H1 (cell line): ENCODE data around the gene CDHR2. TPM values are rescaled to one million over a fixed set of nuclear protein-coding genes. Genes with fewer than 3 reads are reported as not detected.

Source experiments
- CTCF ChIA-PET: fragments of 300-600 bp; sonication (Branson Sonifier 250); formaldehyde crosslinking; loops from one replicate; lab custom pipeline; 2021; ENCODE audit not compliant: partially characterized antibody; lab: Charles Lee
- POLR2A ChIA-PET: fragments of 300-600 bp; sonication (Branson Sonifier 250); formaldehyde crosslinking; loops from one replicate; lab custom pipeline; 2021; ENCODE audit warnings: inconsistent platforms; ENCODE audit not compliant: partially characterized antibody; lab: Charles Lee
- DNase-seq, 2 experiments: peaks; one replicate each; pipeline versions ENCODE4 v3.0.0 to v3.0.0-alpha.2; 2010 to 2022; ENCODE audit warnings: low spot score in 2 of 2, low read depth in 1 of 2, mixed read lengths in 1 of 2
- FAIRE-seq: peaks from 2 replicates; lab custom pipeline; 2011; peaks lifted over from hg19 to GRCh38; lab: Jason Lieb, UNC
- H2AFZ ChIP-seq: 2 replicates; pipeline ENCODE4 v1.8.1; 2012; ENCODE audit warnings: low read length, inconsistent platforms
- H2AK5ac ChIP-seq: 2 replicates; pipeline ENCODE4 v1.6.1; 2013; ENCODE audit warnings: low read depth, low read length
- H2BK120ac ChIP-seq: replicated peaks from 2 replicates; pipeline ENCODE3; 2013; ENCODE audit warnings: low read depth, low read length, inconsistent platforms
- H2BK12ac ChIP-seq: 2 replicates; pipeline ENCODE4 v1.6.1; 2013; ENCODE audit warnings: low read depth, low read length
- H2BK15ac ChIP-seq: 2 replicates; pipeline ENCODE4 v1.6.1; 2013; ENCODE audit warnings: low read length
- H2BK20ac ChIP-seq: 2 replicates; pipeline ENCODE4 v1.6.1; 2013; ENCODE audit warnings: low read length
- H2BK5ac ChIP-seq: 2 replicates; pipeline ENCODE4 v1.6.1; 2013; ENCODE audit warnings: low read depth, low read length
- H3K14ac ChIP-seq: 2 replicates; pipeline ENCODE4 v1.6.1; 2013; ENCODE audit warnings: inconsistent platforms; ENCODE audit not compliant: insufficient read length
- H3K18ac ChIP-seq: 2 replicates; pipeline ENCODE4 v1.6.1; 2013; ENCODE audit warnings: low read length; ENCODE audit errors: extremely low read depth
- H3K23ac ChIP-seq: 2 replicates; pipeline ENCODE4 v1.6.1; 2013; ENCODE audit warnings: inconsistent platforms; ENCODE audit not compliant: insufficient read length
- H3K23me2 ChIP-seq: 2 replicates; pipeline ENCODE4 v1.6.1; 2013; ENCODE audit warnings: low read depth, low read length
- H3K27ac ChIP-seq: 2 replicates; pipeline ENCODE4 v1.6.1; 2011; ENCODE audit warnings: low read depth, low read length, inconsistent platforms
- H3K27me3 ChIP-seq, 4 experiments: replicated peaks in 1 of 4; 1 replicate in 1 of 4; 2 replicates in 3 of 4; pipeline versions ENCODE4 v1.6.1 to v1.8.1; 2011 to 2013; ENCODE audit warnings: low read length in 3 of 4, mild to moderate bottlenecking in 3 of 4, inconsistent platforms in 2 of 4, mixed read lengths in 2 of 4, moderate library complexity in 1 of 4; ENCODE audit not compliant: control insufficient read depth in 3 of 4, insufficient read depth in 3 of 4; ENCODE audit errors: extremely low read depth in 1 of 4
- H3K36me3 ChIP-seq, 4 experiments: 2 replicates each; pipeline versions ENCODE4 v1.6.1 to v1.8.1; 2011 to 2013; ENCODE audit warnings: mild to moderate bottlenecking in 4 of 4, low read length in 3 of 4, moderate library complexity in 2 of 4, control low read depth in 1 of 4, inconsistent platforms in 1 of 4; ENCODE audit not compliant: insufficient read depth in 4 of 4, control insufficient read depth in 2 of 4
- H3K4ac ChIP-seq: replicated peaks from 2 replicates; pipeline ENCODE3; 2013; ENCODE audit warnings: low read length, low read depth, mixed read lengths, inconsistent platforms; ENCODE audit not compliant: insufficient read length
- H3K4me1 ChIP-seq, 4 experiments: replicated peaks in 1 of 4; 1 replicate in 1 of 4; 2 replicates in 3 of 4; pipeline versions ENCODE4 v1.6.1 to v1.8.1; 2011 to 2013; ENCODE audit warnings: low read length in 3 of 4, inconsistent platforms in 2 of 4, mixed read lengths in 1 of 4; ENCODE audit not compliant: insufficient read depth in 4 of 4, control insufficient read depth in 3 of 4
- H3K4me2 ChIP-seq, 2 experiments: 2 replicates each; pipeline versions ENCODE4 v1.6.1 to v1.8.1; 2011 to 2013; ENCODE audit warnings: low read depth in 2 of 2, low read length in 2 of 2, control low read depth in 1 of 2, inconsistent platforms in 1 of 2, mild to moderate bottlenecking in 1 of 2; ENCODE audit not compliant: insufficient read depth in 1 of 2
- H3K4me3 ChIP-seq, 4 experiments: fragments of 200-600, 300-600 bp in 1 of 4; sonication (generic), shearing (Covaris generic), sonication (Bioruptor Twin) in 1 of 4; 2 replicates each; pipeline versions ENCODE4 v1.5.1 to v1.8.1; 2011 to 2016; ENCODE audit warnings: low read length in 4 of 4, low read depth in 3 of 4, control low read depth in 2 of 4, inconsistent platforms in 2 of 4, mild to moderate bottlenecking in 2 of 4, mixed read lengths in 1 of 4, moderate library complexity in 1 of 4; ENCODE audit not compliant: insufficient read depth in 2 of 4; ENCODE audit errors: extremely low read depth in 1 of 4
- H3K56ac ChIP-seq: replicated peaks from 2 replicates; pipeline ENCODE3; 2013; ENCODE audit warnings: low read depth, mild to moderate bottlenecking, mixed read lengths, low read length, inconsistent platforms; ENCODE audit not compliant: insufficient read length
- H3K79me1 ChIP-seq: 2 replicates; pipeline ENCODE4 v1.6.1; 2013; ENCODE audit warnings: low read depth, low read length, control low read depth
- H3K79me2 ChIP-seq, 2 experiments: 2 replicates each; pipeline versions ENCODE4 v1.6.1 to v1.8.1; 2012 to 2013; ENCODE audit warnings: low read length in 2 of 2, mild to moderate bottlenecking in 2 of 2, inconsistent platforms in 1 of 2; ENCODE audit not compliant: insufficient read depth in 2 of 2, control insufficient read depth in 1 of 2
- H3K9ac ChIP-seq, 4 experiments: replicated peaks in 1 of 4; 1 replicate in 1 of 4; 2 replicates in 3 of 4; pipeline versions ENCODE4 v1.6.1 to v1.8.1; 2011 to 2013; ENCODE audit warnings: low read depth in 3 of 4, low read length in 3 of 4, control low read depth in 2 of 4, mild to moderate bottlenecking in 2 of 4, moderate library complexity in 2 of 4, inconsistent platforms in 1 of 4; ENCODE audit errors: extremely low read depth in 1 of 4
- H3K9me3 ChIP-seq, 2 experiments: 2 replicates each; pipeline versions ENCODE4 v1.6.1 to v1.8.1; 2012 to 2013; ENCODE audit warnings: mild to moderate bottlenecking in 2 of 2, moderate library complexity in 2 of 2, control low read depth in 1 of 2, inconsistent platforms in 1 of 2, low read depth in 1 of 2, low read length in 1 of 2, mixed read lengths in 1 of 2; ENCODE audit not compliant: insufficient read depth in 2 of 2
- H4K20me1 ChIP-seq, 2 experiments: replicated peaks in 1 of 2; 2 replicates each; pipeline versions ENCODE3 to v1.8.1; 2011 to 2013; ENCODE audit warnings: inconsistent platforms in 2 of 2, low read length in 2 of 2, mild to moderate bottlenecking in 1 of 2; ENCODE audit not compliant: insufficient read depth in 2 of 2, control insufficient read depth in 1 of 2
- H4K5ac ChIP-seq: 2 replicates; pipeline ENCODE4 v1.6.1; 2013; ENCODE audit warnings: low read length, low read depth, mixed read lengths, inconsistent platforms; ENCODE audit not compliant: insufficient read length
- H4K8ac ChIP-seq: 2 replicates; pipeline ENCODE4 v1.8.0; 2013; ENCODE audit warnings: mild to moderate bottlenecking, moderate library complexity, low read length, inconsistent platforms; ENCODE audit not compliant: insufficient read depth; ENCODE audit errors: extremely low read depth
- H4K91ac ChIP-seq: replicated peaks from 2 replicates; pipeline ENCODE3; 2013; ENCODE audit warnings: low read length, mixed read lengths, inconsistent platforms; ENCODE audit not compliant: insufficient read length
- GTF2F1 ChIP-seq: IDR thresholded peaks from 2 replicates; pipeline ENCODE4 v1.6.1; 2012; ENCODE audit warnings: low read depth, low read length, improper control_type of control experiment, borderline replicate concordance
- HDAC2 ChIP-seq, 2 experiments: fragments of 300-600 bp in 1 of 2; sonication (generic) in 1 of 2; IDR thresholded peaks; 2 replicates each; pipeline ENCODE4 v1.6.1; 2011 to 2012; ENCODE audit warnings: low read depth in 2 of 2, low read length in 2 of 2, mild to moderate bottlenecking in 2 of 2, moderate library complexity in 2 of 2, borderline replicate concordance in 1 of 2, inconsistent platforms in 1 of 2
- SP4 ChIP-seq: IDR thresholded peaks from 2 replicates; pipeline ENCODE4 v1.6.1; 2012; ENCODE audit warnings: low read length, inconsistent platforms
- TAF1 ChIP-seq: IDR thresholded peaks from 2 replicates; pipeline ENCODE4 v1.6.1; 2011; ENCODE audit warnings: mild to moderate bottlenecking, low read depth, low read length
- TAF7 ChIP-seq: optimal IDR thresholded peaks from 2 replicates; pipeline ENCODE3; 2011; ENCODE audit warnings: low read depth, mild to moderate bottlenecking, inconsistent platforms, low read length, moderate library complexity, borderline replicate concordance
- TBP ChIP-seq: IDR thresholded peaks from 2 replicates; pipeline ENCODE4 v1.6.1; 2011; ENCODE audit warnings: low read depth, low read length, improper control_type of control experiment
- USF2 ChIP-seq: IDR thresholded peaks from 2 replicates; pipeline ENCODE4 v1.6.1; 2011; ENCODE audit warnings: low read length, improper control_type of control experiment
- WGBS, 2 experiments: shearing (Covaris generic) in 1 of 2; methylation state at CpG; one replicate each; pipeline versions ENCODE4 v1.1.6 to v1.1.7; 2013 to 2015; ENCODE audit warnings: low lambda C conversion rate in 2 of 2, mixed read lengths in 2 of 2, inconsistent platforms in 1 of 2, low coverage in 1 of 2, missing lambda C conversion rate in 1 of 2; ENCODE audit not compliant: insufficient replicate concordance in 2 of 2, insufficient coverage in 1 of 2, insufficient read length in 1 of 2; ENCODE audit errors: extremely low coverage in 1 of 2, missing lambda C conversion rate in 1 of 2; 5-methylcytosine and 5-hydroxymethylcytosine counted together
- polyA plus RNA-seq, 7 experiments: library from polyadenylated mRNA; depleted of rRNA in 3 of 7; stranded (reverse) in 5 of 7; unstranded in 2 of 7; fragments of >200 nt in 5 of 7; fragments of 200-250 nt in 2 of 7; gene quantifications; 1 replicate in 5 of 7; 2 replicates in 1 of 7; 4 replicates in 1 of 7; pipeline versions ENCODE4 v1.2.1 to v1.2.3, GENCODE V29; 2011 to 2013; ENCODE audit warnings: missing spikeins in 2 of 7, mixed read lengths in 2 of 7
- total RNA-seq: library from RNA; stranded (reverse); fragmentation: NEBNext Ultra II Directional; extraction: Animal tissue kit (Norgen Biotek cat#: 25700); gene quantifications from 2 replicates; pipeline ENCODE4 v1.2.1, GENCODE V29; 2021

Gene CDHR2
- total and polyA plus RNA-seq, 2 of the 8 experiments (the other 6 are each of a cell fraction or from before 2014, with no cell fraction given), result 0.02 to 0.43 TPM

- 95% methylated on average over 5 of the region's 5 CpGs; no CpG with 5 or more reads in 1 of the 2 experiments for WGBS, 2 experiments
- H2BK5ac ChIP-seq, result no peak overlapping the region
- no peak overlapping the region for H2BK20ac ChIP-seq
- H3K79me1 ChIP-seq, result no peaks in the 10 kb centered on the region
- no peaks in the 10 kb centered on the region for H4K20me1 ChIP-seq
- no peaks in the 10 kb centered on the region for H3K79me2 ChIP-seq
- no peaks in the 10 kb centered on the region for H3K27me3 ChIP-seq
- H3K4me3 ChIP-seq, result no peak overlapping the region
- H3K4me1 ChIP-seq, result no peaks in the 10 kb centered on the region
- H3K4ac ChIP-seq, result no peak overlapping the region
- H3K56ac ChIP-seq, result no peak overlapping the region
- H3K36me3 ChIP-seq, result peaks cover 18 to 60% (median 46%) of the 10 kb centered on the region in 4 experiments
- H3K9me3 ChIP-seq, result no peaks in the 10 kb centered on the region
- no peak for TF ChIP-seq USF2
- TF ChIP-seq GTF2F1, result no peak
- TF ChIP-seq TAF1, result no peak
- no peak for TF ChIP-seq TBP
- TF ChIP-seq HDAC2 (IDR thresholded peaks at IDR 0.05; ENCODE audit: borderline replicate concordance in 1 of 2, low read depth in 2 of 2, low read length in 2 of 2), result no peak
- no peak for TF ChIP-seq TAF7
- TF ChIP-seq SP4, result no peak
- H2BK12ac ChIP-seq, result no peak overlapping the region
- no peak overlapping the region for H4K91ac ChIP-seq
- H3K23me2 ChIP-seq, result no peaks in the 10 kb centered on the region
- H2AFZ ChIP-seq, result no peak overlapping the region
- no peak overlapping the region for H4K5ac ChIP-seq
- no peak overlapping the region for H3K27ac ChIP-seq
- FAIRE-seq, result no peak
- no peak for DNase-seq
- H3K9ac ChIP-seq, result no peak overlapping the region
- H2AK5ac ChIP-seq, result no peak overlapping the region
- no peak overlapping the region for H3K14ac ChIP-seq
- ChIA-PET CTCF (interaction anchor here (1.5 kb wide), 1 partner anchor 87 kb away, joined by 3 read pairs; the partner anchor contains the start of gene CLTB), POLR2A (interaction anchor here (0.6 to 0.7 kb wide), 2 partner anchors 21 to 113 kb away, joined by 3 to 4 read pairs; no protein-coding TSS in a partner anchor)
- no peak overlapping the region for H2BK120ac ChIP-seq
- H2BK15ac ChIP-seq, result no peak overlapping the region
- H4K8ac ChIP-seq, result no peak overlapping the region
- no peak overlapping the region for H3K23ac ChIP-seq
- no peak overlapping the region for H3K4me2 ChIP-seq
- no peak overlapping the region for H3K18ac ChIP-seq
Measured at GRCh38 chr5:176503496-176503895, 45.6 kb upstream of the CDHR2 start.
